Right kidney (tissue), 1 donor: ENCODE measurements around the gene TNFRSF1B.
"Not testable (repeated sequence)": the region's sequence is repeated elsewhere in the genome, so short reads cannot be mapped to it uniquely, and the experiment has no call there.

ENCODE experiments used
- DNase-seq: peaks from one replicate; pipeline ENCODE4 v3.0.0-alpha.2; 2016

Gene TNFRSF1B

DNA sequence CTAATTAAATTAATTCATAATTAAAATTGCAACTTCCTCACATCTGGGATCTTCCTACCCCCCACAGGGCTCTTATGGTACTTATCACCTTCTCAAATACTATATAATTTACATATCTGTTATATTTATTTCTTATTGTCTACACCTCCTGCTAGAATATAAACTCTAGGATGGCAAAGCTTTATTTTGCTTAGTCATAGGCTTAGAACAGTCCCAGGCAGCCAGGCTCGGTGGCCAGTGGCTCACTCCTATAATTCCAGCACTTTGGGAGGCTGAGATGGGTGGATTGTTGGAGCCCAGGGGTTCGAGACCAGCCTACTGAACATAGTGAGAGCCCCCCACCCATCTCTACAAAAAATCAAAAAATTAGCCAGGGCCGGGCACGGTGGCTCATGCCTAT, 53.0 kb downstream of the TNFRSF1B start:
- no peak for DNase-seq

DNA sequence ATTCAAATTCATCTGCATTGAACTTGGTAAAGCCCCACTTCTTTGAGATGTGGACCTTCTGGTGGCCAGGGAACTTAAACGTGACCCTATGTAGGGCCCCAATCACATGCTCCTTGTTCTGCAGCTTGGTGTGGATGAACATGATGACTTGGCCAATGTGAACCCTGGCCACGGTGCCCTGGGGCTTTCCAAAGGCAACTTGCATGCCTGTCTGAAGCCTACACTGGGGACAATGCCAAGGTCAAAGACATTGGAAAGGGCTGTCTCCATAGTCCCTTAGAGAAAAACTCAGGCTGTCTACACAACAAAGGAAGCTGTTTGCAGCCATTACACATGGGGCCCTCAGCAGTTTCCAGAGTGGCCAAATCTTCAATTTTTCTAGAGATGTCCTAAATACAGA, 54.1 kb downstream of the TNFRSF1B start:
- no peak for DNase-seq

DNA sequence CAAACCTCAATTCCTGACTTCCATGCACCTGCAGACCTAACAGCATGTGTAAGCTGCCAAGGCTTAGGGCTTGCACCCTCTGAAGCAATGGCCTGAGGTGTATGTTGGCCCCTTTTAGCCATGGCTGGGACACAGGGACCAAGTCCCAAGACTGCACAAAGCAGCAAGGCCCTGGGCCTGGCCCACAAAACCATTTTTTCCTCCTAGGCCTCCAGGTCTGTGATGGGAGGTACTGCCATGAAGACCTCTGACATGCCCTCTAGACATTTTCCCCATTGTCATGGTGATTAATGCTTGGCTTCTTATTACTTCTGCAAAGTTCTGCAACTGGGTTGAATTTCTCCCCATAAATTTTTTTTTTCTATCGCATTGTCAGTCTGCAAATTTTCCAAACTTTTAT, 55.9 kb downstream of the TNFRSF1B start:
- not testable (repeated sequence) for DNase-seq

DNA sequence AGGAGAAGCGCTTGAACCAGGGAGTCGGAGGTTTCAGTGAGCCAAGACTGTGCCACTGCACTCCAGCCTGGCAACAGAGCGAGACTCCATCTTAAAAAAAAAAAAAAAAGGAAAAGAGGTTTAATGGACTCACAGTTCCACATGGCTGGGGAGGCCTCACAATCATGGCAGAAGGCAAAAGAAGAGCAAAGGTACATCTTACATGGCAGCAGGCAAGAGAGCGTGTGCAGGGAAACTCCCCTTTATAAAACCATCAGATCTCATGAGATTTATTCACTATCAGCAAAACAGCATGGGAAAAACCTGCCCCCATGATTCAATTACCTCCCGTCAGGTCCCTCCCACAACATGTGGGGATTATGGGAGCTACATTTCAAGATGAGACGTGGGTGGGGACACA, 57.3 kb downstream of the TNFRSF1B start:
- not testable (repeated sequence) for DNase-seq

DNA sequence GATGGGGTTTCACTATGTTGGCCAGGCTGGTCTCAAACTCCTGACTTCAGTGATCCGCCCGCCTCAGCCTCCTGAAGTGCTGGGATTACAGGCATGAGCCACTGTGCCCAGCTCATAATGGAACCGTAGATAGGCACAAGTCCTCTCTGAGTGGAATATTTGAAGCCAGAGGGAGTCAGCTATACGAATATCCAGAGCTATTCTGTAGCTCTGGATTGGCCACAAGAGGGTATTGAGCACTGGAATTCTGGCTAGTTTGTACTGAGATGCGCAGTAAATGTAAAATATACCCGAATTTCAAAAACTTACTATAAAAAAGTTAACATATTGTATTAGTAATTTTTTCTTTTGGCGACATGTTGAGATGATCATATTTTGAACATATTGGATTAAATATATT, 62.2 kb downstream of the TNFRSF1B start:
- DNase-seq, result no peak

DNA sequence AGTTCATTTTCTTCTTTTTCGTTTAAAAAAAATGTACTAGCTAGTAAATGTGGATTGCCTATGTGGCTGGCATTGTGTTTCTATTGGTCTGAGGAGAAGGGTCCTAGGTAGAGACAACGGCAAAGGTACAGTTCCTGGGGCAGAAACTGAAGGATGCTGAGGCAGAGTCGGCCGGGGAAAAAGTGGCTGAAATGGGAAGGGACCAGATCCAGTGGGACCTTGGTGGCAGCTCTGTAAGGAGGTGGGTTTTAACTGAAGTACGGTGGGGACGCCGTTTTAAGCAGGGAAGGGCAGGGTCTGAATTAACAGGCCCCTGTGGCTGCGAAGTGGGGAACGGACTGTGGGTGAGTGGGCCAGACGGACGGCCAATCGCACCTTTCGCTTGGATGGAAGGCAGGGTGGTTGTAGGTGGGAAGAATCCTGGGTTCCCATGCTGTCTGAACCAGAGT, 62.6 kb downstream of the TNFRSF1B start:
- DNase-seq, result no peak

DNA sequence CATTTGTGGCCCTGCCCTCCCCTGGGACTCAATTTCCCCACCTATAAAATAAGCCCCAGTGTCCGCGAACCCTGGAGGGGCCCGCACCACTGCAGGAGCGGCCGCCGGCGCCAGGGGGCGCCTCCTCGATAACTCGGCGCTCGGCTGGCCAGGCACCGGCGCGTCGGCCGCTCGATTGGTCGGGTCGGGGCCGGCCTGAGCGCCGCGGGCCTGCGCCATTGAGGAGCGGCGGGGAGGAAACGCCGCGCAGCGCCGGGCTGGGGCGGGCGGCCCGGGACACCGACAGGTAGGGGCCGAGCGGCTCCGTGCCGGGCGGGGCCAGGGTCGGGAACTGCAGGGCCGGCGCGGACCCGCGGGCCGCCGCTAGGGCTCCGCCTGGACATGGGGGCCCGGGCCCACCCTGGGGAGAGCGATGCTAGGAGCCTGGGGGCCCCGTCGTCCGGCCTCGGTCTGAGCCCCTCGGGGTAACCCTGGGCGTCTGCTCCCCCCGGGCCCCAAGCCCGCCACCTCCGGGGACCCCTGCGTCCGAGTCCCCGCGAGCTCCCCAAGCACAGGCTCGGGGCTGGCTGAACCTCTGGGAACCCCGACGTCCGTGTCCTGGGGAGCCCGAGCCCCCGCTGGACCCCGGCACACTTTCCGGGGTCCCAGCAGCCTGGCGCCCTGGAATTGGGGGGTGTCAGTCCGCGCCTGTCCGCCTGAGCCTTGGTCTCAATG, 63.2 kb downstream of the TNFRSF1B start, which contains the start of gene VPS13D:
Gene VPS13D (plus strand): TSS at position 196 of the 714 bp plus-strand sequence. CDS start 4,237 bp downstream, outside the sequence.
- DNase-seq, result peak; percentile 63

DNA sequence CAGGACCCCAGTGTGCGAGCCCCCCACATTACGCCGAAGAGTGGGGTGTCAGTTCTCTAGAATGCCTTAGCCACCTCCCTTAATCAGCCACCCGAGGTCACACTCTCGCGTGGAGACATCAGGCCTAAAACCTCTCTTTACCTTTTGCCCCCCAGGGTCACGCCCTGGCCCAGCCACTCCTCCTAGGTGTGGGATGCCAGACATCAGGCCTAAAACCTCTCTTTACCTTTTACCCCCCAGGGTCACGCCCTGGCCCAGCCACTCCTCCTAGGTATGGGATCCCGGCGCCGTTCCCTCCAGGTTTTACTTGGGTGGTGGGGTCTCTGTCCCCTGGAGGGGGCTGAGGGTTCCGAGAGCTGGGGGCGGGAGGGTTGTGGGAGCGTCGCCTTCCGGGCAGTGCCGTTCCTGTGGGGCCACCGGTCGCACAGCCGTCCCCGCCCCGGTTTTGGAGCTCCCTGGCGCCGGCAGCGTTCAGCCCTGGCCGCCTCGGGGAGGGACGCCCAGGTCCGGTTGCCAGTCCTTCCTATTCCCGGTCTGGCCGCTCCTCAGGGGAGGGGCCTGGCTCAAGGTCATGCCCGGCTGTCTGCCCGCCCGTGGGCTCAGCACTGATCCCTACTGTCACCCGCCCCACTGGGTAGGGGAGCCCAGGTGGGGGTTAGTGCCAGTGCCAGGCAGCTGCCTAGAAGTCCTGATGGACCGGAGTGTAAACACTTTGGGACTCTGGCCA, 63.9 kb downstream of the TNFRSF1B start:
- DNase-seq, result peak; percentile 35

DNA sequence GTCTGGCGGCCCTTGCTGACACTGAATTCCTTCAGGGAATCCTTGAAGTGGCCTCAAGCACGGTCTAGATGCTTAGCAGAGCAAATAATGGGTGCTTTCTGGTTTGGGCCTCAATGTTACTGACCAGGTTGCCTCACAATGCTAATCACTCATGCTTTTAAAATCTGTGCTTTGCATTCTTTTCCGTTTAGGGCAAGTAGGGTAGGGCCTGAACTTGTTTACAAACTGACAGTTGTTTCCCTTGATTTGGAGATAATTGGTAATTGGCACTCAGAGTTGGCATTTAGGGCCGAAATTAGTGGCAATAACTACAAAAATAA, 64.4 kb downstream of the TNFRSF1B start:
- no peak for DNase-seq

DNA sequence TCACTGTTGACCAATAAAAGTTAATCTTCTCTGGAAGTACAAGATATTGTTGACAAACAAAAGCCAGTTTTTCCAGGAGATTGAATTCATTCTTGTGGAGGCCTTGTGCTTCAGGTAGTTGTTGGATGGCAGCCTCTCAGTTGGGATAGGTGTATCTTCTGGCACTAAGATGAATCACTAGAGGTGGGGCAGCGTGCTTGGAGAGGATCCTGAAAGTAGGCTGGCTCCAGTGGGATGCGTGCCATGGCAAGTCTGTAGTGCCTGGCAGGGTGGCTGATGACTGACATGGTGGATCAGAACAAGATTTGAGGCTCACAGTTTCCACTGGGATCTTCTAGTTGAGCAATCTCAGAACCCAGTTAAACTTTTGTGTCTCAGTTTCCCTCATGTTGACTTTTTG, 65.4 kb downstream of the TNFRSF1B start:
- no peak for DNase-seq

DNA sequence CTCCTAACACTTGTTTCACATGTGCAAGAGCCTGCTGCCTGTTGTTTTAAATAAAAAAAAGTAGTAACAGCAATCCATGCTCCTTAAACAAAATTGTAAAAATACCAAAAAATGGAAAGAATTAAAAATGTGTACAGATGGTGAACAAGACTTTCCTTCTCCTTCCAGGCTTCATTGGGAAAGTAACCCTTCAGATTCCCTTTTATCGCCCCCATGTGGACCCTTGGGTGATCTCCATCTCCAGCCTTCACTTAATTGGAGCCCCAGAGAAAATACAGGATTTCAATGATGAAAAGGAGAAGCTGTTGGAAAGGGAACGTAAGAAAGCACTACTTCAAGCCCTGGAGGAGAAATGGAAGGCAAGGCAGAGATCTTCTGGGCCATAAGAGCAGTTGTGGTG, 77.3 kb downstream of the TNFRSF1B start:
- no peak for DNase-seq

DNA sequence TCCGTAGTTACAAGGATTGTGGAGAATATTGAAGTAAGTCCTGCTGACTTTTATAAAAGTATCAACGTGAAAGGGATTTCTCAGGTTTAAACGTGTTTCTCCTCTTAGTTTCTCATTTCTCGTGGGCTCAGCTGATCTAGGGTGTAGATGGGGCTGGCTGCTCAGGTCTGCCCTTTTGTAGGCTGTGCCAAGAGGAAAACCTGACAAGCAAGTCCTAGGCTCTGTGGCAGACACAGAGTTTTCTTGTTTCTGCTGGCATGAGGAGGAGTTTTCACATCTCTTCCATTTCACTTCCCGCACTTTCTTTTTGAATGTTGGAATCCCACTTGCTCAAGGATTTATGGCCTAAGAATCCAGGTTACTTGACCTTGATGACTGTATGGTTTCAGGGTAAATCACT, 77.8 kb downstream of the TNFRSF1B start:
- no peak for DNase-seq

DNA sequence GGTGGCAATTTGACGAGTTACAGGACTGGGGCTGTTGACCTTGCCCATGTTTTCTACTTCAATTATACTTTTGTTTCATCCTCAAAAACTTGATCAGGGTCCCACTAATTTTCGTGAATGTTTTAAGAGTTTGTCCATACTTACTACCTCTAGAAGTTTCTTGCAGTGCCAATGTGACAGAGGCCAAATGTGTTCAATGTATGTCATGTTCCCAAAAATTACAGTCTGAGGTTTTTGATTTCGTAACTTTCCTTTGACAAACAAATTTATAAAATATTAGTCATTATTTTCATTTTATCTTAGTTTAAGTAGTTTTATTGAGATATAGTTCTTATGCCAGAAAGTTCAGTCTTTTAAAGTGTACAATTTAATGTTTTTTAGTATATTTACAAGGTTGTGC, 78.3 kb downstream of the TNFRSF1B start:
- no peak for DNase-seq

DNA sequence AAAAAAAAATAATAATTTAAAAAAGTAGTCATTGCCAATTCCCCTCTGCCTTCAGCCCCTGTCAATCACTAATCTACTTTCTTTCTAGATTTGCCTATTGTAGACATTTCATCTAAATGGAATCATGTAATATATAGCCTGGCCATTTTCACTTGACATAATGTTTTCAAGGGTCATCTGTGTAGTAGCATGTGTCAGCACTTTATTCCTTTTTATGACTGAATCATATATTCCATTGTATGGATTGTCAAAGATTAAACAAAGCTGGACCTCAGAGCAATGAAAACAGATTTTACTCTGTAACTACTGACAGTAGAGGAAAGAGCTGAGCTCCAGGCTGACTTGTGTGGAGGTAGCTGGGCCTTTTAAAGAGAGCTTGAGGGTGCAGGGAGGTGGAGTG, 78.9 kb downstream of the TNFRSF1B start:
- DNase-seq, result no peak

DNA sequence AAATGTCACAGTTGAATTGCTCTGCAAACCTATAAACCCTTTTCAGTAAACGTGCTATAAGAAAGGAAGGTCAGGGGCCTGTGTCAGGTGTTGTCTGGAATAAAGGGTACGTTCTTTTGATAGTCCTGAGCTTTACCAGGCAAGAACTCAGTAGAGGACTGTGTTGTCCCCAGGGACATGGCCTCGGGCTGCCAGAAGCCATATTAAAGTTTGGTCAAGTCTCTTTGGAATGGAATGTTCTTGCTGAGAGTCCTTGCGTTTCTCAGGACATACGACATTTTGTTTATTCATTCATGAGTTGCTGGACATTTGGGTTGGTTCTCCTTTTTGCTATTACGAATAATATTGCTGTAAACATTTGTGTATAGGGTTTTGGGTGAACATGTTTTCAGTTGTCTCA, 79.8 kb downstream of the TNFRSF1B start:
- no peak for DNase-seq

DNA sequence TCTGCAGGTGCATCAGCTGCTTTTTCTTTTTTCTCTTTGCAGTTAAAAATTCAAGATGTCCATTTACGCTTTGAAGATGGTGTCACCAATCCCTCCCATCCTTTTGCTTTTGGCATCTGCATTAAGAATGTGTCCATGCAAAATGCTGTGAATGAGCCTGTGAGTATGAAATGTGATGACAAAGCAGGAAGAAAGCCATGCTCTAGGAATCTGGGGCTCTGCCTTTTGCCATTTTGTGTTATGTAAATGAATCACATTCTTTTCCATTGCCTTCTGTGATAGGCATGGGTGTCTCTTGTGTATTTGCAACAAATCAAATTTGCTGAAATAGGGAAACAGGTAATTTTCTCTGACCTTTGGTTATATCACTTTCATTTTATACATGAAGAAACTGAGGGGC, 82.4 kb downstream of the TNFRSF1B start:
- no peak for DNase-seq

DNA sequence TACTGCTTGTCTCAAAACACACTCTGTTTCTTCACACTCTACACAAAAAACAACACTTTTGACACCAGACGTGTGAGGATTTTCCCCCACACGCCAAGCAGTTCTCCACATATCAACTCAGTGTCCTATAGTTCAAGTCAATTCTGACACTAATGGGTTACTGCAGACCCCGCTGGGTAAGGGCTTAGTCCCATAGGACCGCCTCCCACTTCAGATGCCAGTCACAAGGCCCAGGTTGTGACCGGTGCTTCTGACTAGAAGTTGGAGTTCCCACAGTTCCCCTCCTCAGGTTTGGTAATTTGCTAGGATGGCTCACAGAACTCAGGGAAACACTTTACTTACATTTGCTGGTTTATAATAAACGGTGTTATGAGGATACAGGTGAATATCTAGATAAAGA, 83.0 kb downstream of the TNFRSF1B start:
- no peak for DNase-seq

DNA sequence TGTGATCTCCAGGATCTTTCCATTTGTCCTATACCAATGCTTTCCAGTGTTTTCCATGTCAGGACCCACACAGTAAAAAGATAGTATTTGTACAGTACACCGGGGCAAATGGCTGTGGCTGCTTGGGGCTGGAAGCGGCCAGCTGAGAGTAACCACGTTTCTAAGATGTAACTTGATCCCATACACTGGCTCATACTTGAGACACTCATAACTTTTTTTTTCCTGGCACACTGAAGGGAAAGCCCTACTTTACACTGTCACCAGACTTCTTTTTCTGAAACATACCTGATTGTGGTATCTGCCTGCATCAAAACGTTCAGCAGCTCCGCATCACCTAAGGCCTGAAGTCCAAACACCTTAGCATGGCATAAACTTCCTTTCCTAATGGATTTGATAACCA, 84.7 kb downstream of the TNFRSF1B start:
- DNase-seq, result no peak

DNA sequence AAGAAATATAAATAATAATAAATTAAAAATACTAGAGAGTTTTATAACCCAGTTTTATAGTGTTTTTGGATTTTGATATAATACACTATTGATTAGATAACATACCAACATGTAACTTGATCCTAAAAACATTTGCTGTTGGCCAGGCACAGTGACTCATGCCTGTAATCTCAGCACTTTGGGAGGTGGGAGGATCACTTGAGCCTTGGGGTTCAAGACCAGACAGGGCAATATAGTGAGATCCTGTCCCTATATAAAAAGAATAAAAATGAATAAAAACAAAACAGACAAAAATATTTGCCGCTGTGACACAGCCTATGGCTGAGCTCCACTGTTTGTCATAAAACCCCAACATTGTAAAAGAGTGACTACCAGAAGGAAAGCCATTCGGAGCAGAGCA, 89.1 kb downstream of the TNFRSF1B start:
- no peak for DNase-seq

DNA sequence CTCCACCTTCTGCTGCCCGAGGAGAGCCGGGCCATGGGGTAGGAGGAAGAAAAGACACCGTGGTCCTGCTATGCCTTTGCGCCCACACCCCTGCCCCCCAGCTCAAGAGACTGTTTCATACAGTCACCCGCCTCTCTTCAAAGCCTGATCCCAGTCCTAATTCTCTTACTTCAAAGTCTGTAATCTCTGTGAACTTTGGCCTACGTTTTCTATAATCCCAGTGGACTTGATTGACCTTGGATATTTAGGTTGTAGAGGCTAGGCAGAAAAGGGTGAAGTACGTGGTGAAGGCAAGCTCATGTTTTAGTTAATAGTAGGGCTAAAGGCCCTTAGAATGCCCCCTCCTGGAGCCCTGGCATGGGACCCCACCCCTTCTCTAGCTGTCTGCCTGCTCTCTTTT, 91.5 kb downstream of the TNFRSF1B start:
- DNase-seq, result no peak
